CMK (cell line): ENCODE data around the gene USP2.

Source experiments
- DNase-seq: peaks from one replicate; pipeline ENCODE4 v3.0.0-alpha.2; 2010; ENCODE audit warnings: low read depth

The USP2 gene

DNA sequence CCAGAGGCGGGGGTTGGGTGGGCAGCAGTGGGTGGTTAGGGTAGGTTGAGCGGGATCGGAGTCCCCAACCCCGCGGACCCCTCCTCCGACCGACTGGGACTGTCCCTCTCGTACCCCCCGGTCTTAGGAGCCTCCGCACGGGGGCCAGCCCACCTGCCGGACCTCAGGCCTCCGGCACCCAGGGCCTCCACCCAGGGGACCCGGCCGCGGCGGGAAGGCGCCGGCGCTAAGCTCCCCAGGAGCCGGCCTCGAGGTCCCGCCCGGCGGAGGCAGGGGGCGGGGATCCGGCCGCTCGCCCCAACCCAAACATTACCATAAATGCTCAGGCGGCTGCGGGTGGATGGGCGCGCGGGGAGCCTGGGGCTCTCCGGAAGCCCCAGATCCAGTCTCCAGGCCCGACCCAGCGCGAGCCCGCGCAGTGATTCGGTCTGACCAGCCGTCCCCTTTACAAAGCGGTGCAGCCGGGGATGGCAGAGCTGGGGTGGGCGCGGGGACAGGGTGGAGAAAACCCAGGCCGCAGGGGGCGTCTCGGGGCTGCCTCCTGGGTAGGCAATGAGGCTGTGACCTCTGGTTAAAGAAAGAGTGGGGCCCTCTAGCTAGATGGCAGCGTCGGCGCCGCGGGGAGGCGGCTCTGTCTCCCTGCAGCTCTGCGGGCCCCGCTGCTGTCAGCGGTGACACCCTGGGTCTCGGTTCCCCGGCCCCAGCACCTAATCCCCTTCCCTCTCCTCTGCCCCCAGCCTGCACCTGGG is 60.5 kb downstream of the USP2 start:
- no peak for DNase-seq

- DNase-seq, result no peak
These were observed 61.2 kb downstream of the USP2 start for GRCh38 chr11:119320240-119320775.

GRCh38 chr11:119319700-119320239 is 61.7 kb downstream of the USP2 start:
- DNase-seq, result no peak

GRCh38 chr11:119319136-119319699 is 62.3 kb downstream of the USP2 start:
- no peak for DNase-seq

DNA sequence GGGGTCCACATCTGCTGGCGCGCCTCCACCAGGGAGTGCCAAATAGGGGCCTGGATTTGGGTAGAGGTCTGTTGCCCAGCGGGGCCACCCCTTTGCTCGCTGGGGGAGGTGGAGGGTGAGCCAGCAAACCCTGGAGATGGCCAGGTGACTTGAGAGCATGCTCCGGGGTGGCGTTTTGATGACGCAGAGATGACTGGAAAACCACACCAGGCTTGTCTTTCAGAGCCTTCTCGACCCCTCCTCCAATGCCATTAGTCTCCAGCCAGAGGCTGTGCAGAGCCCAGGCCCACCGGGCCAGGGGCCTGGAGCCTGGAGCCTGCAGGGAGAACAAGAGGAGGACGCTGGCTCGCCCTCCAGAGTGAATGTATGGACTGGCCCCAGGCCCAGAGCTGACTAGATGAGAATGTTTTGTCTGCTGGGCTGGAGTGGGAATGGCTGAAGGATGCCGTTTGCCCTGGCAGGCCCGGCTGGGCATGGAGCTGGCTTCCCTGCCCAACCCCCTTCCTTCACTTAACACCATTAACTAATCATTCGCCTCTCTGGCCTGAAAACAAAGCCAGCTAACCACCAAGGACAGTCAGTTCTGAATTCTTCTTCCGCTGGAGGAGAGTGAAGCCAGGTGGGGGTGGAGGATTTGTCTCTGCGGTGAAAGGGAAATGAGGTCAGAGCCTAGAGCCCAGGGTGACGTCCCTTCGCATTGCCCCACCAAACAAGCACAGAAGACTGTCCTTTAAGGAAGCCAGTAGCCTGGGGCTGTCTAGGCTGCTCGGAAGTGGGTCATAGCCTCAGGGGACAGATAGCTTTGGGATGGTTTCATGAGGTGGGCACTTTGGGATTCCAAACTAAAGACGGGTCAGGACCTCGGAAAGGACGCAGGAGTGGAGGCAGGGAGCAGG is 63.0 kb downstream of the USP2 start:
- DNase-seq, result no peak

- no peak for DNase-seq
These were observed 63.8 kb downstream of the USP2 start for GRCh38 chr11:119317592-119318239.

DNA sequence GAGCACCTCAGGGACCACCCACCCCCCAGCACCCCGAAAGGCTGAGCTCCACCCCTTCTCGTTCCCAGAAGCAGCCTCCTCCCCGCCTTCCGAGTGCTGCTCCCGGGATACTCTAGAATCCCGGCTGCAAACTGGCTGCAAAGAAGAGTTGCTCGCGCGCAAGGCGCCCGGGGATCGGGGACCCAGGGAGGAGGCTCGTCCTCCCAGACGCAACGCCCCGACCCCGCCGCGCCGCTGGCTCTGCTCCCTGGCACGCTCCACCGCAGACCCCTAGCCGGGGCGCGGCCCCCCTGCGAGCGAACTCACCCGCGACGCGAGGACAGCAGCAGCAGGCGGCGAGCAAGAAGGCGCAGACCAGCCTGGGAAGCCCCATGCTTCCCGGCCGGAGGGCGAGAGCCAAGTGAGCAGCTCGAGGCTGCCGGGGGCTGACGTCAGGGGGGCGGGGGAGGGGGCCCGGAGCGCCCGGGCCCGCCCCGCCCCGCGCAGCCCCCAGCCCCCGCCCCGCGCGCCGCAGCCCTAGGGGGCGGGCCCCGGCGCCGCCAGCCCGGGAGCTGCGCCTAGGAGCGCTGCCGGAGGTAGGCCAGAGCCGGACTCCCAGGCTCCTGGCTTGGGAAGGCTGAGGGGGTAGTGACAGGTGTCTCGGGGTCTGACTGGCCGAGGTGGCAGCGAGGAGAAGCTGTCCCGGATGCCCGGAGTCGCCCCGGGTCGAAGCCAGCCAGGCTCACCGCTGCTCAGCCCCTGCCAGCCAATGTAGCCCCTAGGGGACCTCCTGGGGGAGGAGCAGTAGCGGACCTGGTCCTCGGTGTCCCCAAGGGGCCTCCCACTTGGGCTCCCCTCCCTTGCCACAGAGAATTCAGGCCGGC is 64.5 kb downstream of the USP2 start, which contains the start of gene MCAM:
MCAM (minus strand) TSS at position 402 of the 863 bp plus-strand sequence; CDS start at position 373, 29 bp downstream.
- DNase-seq, result no peak

- DNase-seq, result no peak
These were observed 65.3 kb downstream of the USP2 start for GRCh38 chr11:119316016-119316728.

DNA sequence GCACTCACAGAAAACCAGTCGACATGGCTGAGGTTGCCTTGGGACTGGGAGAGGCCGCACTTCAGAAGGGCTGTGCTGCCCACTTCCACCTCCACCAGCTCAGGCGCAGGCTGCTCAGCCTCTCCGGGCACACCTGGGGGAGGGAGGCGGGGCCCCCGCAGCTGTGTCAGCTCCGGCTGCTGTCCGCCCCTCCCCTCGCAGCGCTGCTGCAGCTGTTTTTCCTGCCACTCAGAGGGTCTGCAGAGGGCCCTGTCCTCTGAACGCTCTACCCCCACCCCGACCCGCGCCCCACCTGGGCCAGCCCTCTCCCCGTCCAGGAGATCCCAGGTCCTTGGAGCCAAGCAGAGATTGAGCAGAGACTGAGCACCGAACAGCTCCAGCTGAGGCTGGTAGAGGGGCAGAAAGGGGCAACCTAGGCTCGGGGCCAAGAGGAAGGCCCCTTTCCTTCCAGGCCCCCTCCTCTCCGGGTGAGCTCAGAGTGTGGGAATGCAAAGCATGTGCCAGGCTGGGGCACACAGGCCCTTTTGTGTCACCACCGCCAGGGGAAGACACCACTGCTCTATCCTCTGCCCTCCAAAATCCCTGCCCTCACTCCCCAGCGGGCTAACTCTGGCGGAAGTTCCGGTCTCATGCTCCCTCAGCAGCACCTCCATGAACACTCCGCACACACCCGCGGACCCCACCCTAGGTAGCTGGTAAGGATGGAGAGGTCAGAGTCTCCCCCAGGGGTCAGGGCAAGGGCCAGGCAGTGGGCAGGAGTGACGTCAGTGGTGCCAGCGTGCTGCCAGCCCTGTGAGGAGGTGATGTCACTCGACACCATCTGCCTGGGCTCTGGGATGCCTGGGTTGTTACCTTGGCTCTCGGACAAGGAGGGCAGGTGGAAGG is 66.1 kb downstream of the USP2 start:
- no peak for DNase-seq

- DNase-seq, result no peak
These were observed 66.8 kb downstream of the USP2 start for GRCh38 chr11:119314726-119315125.

GRCh38 chr11:119310682-119311052 is 70.8 kb downstream of the USP2 start:
- no peak for DNase-seq

DNA sequence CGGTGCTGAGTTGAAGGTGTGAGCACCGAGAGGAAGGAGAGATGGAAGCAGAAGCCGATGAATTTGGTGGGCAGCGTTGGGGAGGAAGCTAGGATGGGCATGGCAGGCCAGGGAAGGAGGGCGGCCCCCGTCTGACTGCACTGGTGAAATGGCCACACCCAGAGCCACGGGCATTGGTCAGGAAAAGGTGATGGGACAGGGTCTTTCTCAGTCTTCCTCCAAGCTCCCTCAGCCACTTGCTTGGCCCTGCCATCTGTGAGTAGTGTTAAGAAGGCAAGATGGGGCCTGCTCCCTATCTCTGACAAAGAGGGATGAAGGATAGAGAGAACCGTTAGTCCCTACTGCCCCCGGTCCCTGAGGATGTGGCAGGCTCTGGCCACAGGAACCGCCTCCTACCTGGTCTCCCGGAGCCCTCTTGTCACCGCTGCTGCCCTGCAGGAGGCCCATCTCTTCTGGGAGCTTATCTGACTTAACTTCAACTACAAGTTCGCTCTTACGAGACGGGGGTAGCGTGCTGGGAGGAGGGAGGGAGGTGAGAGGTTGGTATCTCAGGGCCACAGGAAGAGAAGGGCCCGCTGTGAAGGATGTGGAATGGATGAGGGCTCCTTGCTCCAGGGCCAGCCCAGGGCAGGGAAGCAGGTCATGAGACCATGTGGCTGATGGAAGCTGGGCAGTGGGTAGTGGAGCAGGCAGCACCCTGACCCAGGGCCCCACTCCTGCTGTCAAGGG is 71.4 kb downstream of the USP2 start:
- DNase-seq, result no peak

- DNase-seq, result no peak
These were observed 72.1 kb downstream of the USP2 start for GRCh38 chr11:119309411-119309810.

- DNase-seq, result no peak
These were observed 73.5 kb downstream of the USP2 start for GRCh38 chr11:119307974-119308373.

DNA sequence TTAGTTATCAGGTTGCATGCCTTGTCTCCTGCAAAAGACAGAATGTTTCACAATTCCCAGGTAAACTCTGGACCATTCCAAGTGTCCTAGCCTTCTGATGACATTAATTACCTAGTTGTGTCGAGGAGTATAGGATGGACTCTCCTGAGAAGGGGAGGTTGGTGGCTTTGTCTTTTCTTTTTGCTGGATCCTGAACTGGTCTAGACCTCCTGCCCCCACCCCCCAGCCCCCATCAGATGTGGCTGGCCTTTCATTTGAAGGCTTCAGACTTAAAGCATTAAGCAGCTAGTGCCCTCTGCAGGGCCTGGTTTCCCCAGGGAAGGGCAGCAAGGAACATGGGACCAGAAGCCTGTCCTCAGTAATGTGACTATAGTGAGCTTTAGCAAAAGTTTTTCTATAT is 74.3 kb downstream of the USP2 start:
- no peak for DNase-seq

- no peak for DNase-seq
These were observed 75.1 kb downstream of the USP2 start for GRCh38 chr11:119306373-119306890.

GRCh38 chr11:119305556-119306372 is 75.7 kb downstream of the USP2 start:
- no peak for DNase-seq
